CD4-positive, alpha-beta T cell (primary cell): Measurements from ENCODE around the gene FKBP15. TPM values are rescaled to one million over a fixed set of nuclear protein-coding genes. Genes with fewer than 3 reads are reported as not detected.
A peak's percentile ranks its signal among the peaks of the same experiment; 100 is the strongest.
"Not testable (repeated sequence)": the region's sequence is repeated elsewhere in the genome, so short reads cannot be mapped to it uniquely, and the experiment has no call there.

Experiments
- ATAC-seq: fragments of 200-7000 bp; cut with Tn5 transposase; one replicate; pipeline ENCODE4 v1.10.0; 2022; ENCODE audit warnings: mild to moderate bottlenecking; ENCODE audit not compliant: poor library complexity
- CTCF ChIA-PET: fragments of 350-600 bp; sonication (Branson Sonifier 250); formaldehyde crosslinking; loops from one replicate; lab custom pipeline; 2021; ENCODE audit warnings: antibody characterized with exemption, inconsistent platforms; lab: Charles Lee
- POLR2A ChIA-PET: fragments of 350-600 bp; sonication (Branson Sonifier 250); formaldehyde crosslinking; loops from one replicate; lab custom pipeline; 2021; ENCODE audit warnings: antibody characterized with exemption, inconsistent platforms; lab: Charles Lee
- DNase-seq, 14 experiments: peaks; one replicate each; pipeline ENCODE4 v3.0.0-alpha.2; 2013 to 2020; ENCODE audit warnings: mixed read lengths in 2 of 14
- H3K27ac ChIP-seq, 2 donors: one replicate each; pipeline versions ENCODE4 v1.5.1 to v1.7.0; 2013; ENCODE audit warnings: low read length in 2 of 2, low read depth in 1 of 2, mild to moderate bottlenecking in 1 of 2
- H3K27me3 ChIP-seq, 2 experiments: 1 replicate in 1 of 2; 2 replicates in 1 of 2; pipeline versions ENCODE4 v1.6.1 to v1.7.0; 2013; ENCODE audit warnings: low read length in 2 of 2, control low read depth in 1 of 2, mild to moderate bottlenecking in 1 of 2, moderate library complexity in 1 of 2; ENCODE audit not compliant: insufficient read depth in 2 of 2, control insufficient read depth in 1 of 2
- H3K36me3 ChIP-seq: one replicate; pipeline ENCODE4 v1.6.1; 2013; ENCODE audit warnings: low read length, control low read depth; ENCODE audit not compliant: insufficient read depth
- H3K4me1 ChIP-seq: one replicate; pipeline ENCODE4 v1.6.1; 2013; ENCODE audit warnings: low read length, control low read depth; ENCODE audit not compliant: insufficient read depth
- H3K4me3 ChIP-seq: one replicate; pipeline ENCODE4 v1.5.1; 2013; ENCODE audit warnings: mild to moderate bottlenecking, low read length, moderate library complexity
- H3K9me3 ChIP-seq, 2 experiments: 1 replicate in 1 of 2; 2 replicates in 1 of 2; pipeline versions ENCODE4 v1.6.1 to v1.7.0; 2013; ENCODE audit warnings: low read length in 2 of 2, mild to moderate bottlenecking in 2 of 2, control low read depth in 1 of 2, moderate library complexity in 1 of 2; ENCODE audit not compliant: control insufficient read depth in 1 of 2, insufficient read depth in 1 of 2
- H3K27ac Mint-ChIP-seq: one replicate; pipeline ENCODE4 v1.8.0; 2020; ENCODE audit warnings: mixed read lengths
- H3K27me3 Mint-ChIP-seq: one replicate; pipeline ENCODE4 v1.8.0; 2021; ENCODE audit warnings: mixed read lengths
- H3K36me3 Mint-ChIP-seq: one replicate; pipeline ENCODE4 v1.8.0; 2021; ENCODE audit warnings: low read depth, mixed read lengths
- H3K4me1 Mint-ChIP-seq: one replicate; pipeline ENCODE4 v1.8.0; 2021; ENCODE audit warnings: low read depth, mixed read lengths
- H3K4me3 Mint-ChIP-seq: one replicate; pipeline ENCODE4 v1.8.0; 2020; ENCODE audit warnings: mild to moderate bottlenecking, mixed read lengths
- H3K9me3 Mint-ChIP-seq: one replicate; pipeline ENCODE4 v1.8.0; 2020; ENCODE audit warnings: mixed read lengths
- intact Hi-C, 2 experiments: fragments of 100-400 bp; cut with DNase I in 1 of 2; cut with micrococcal nuclease in 1 of 2; formaldehyde crosslinking; loops; one replicate each; pipeline versions ENCODE4 v1.15.1 to v1.9.0; 2023 to 2025; cut with DNase I, micrococcal nuclease
- total RNA-seq, 174 experiments: library from RNA in 2 of 174; stranded (reverse) in 2 of 174; gene quantifications; one replicate each; pipeline ENCODE4 v1.2.3 and lab custom pipeline; 2021 to 2026
- TF ChIP-seq, protein P1 (sequence below): fragments of 200-600 bp; IDR thresholded peaks from one replicate; pipeline ENCODE4 v1.8.0; 2022; ENCODE audit warnings: antibody characterized with exemption, mild to moderate bottlenecking

FKBP15 gene
- total RNA-seq, 2 experiments from 2014 or later: 11.9 to 14.2 TPM

DNA sequence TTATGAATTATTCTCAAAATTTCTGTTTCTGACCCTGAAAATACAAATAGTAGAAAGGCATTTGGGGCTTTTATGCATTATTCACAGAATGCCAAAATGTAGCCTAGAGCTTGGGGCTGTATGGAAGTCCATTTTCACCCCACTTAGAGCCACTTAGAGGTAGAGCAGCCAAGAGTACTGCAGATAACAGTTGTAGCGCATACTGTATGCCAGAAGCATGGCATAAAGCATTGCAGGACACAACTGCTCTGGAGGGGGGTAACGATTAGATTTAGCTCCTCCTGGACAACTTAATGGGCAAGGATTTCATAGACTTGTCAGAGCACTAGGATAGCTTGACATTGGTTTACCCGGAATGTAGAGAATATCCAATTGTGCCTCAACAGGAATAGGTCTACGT is 15.9 kb upstream of the FKBP15 start:
- no peaks in the 10 kb centered on the region for H3K9me3 Mint-ChIP-seq
- H3K36me3 Mint-ChIP-seq: peaks cover 4% of the 10 kb centered on the region
- ATAC-seq (no peak), DNase-seq (no peak)
- H3K9me3 ChIP-seq: no peaks in the 10 kb centered on the region
- no peaks in the 10 kb centered on the region for H3K36me3 ChIP-seq
- H3K27ac Mint-ChIP-seq: no peak overlapping the region
- ChIA-PET POLR2A (no interaction called here), CTCF (no interaction called here)
- H3K4me3 Mint-ChIP-seq: no peak overlapping the region
- TF ChIP-seq, protein P1, sequence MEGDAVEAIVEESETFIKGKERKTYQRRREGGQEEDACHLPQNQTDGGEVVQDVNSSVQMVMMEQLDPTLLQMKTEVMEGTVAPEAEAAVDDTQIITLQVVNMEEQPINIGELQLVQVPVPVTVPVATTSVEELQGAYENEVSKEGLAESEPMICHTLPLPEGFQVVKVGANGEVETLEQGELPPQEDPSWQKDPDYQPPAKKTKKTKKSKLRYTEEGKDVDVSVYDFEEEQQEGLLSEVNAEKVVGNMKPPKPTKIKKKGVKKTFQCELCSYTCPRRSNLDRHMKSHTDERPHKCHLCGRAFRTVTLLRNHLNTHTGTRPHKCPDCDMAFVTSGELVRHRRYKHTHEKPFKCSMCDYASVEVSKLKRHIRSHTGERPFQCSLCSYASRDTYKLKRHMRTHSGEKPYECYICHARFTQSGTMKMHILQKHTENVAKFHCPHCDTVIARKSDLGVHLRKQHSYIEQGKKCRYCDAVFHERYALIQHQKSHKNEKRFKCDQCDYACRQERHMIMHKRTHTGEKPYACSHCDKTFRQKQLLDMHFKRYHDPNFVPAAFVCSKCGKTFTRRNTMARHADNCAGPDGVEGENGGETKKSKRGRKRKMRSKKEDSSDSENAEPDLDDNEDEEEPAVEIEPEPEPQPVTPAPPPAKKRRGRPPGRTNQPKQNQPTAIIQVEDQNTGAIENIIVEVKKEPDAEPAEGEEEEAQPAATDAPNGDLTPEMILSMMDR: no peak
- intact Hi-C loops: no loop called here
- peaks cover 21% of the 10 kb centered on the region for H3K4me1 Mint-ChIP-seq
- H3K27me3 ChIP-seq: no peaks in the 10 kb centered on the region
- H3K27me3 Mint-ChIP-seq: no peaks in the 10 kb centered on the region
- no peak overlapping the region for H3K27ac ChIP-seq
- H3K4me3 ChIP-seq: no peak overlapping the region
- peaks cover 7% of the 10 kb centered on the region for H3K4me1 ChIP-seq

DNA sequence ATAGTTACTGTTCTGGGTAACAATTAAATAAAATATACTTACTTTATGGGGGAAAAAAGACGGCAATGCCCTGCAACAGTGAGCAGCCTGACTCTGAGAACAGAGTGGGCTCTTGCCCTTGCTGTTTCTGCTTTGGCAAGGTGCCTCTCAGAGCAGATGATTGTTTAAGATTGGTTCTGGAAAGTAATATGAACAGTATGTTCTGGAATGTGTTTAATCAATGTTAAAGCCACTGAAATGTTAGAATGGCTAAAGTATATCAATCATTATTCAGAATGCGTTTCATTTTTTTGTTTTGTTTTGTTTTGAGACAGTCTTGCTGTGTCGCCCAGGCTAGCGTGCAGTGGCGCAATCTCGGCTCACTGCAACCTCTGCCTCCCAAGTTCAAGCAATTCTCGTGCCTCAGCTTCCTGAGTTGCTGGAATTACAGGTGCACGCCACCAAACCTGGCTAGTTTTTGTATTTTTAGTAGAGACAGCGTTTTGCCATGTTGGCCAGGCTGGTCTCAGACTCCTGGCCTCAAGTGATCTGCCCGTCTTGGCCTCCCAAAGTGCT is 14.7 kb upstream of the FKBP15 start:
- intact Hi-C loops, H3K27ac ChIP-seq, DNase-seq, H3K36me3 ChIP-seq, H3K4me3 ChIP-seq, H3K9me3 Mint-ChIP-seq, ATAC-seq, POLR2A ChIA-PET, H3K27me3 Mint-ChIP-seq, H3K9me3 ChIP-seq, H3K4me3 Mint-ChIP-seq, H3K27me3 ChIP-seq, H3K27ac Mint-ChIP-seq, CTCF ChIA-PET, H3K36me3 Mint-ChIP-seq, H3K4me1 ChIP-seq: not testable (repeated sequence)
- peaks cover 22% of the 10 kb centered on the region for H3K4me1 Mint-ChIP-seq

DNA sequence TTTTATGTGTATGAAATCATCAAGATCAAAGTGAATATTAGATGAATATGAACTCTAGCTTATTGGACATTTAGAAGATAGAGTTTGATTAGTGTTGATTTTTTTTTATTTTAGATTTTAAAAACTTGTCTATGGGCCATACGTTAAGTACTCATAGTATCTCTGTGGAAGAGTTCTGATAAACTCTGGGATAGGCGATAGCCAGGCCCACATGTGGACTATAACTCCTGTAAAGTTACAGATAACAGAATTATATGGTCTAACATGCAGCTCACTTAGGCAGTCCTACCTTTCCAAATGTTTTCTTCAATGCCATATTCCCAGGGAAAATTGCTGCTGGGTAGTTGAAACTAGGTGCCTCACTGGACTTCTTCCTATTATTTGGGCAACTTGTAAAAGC is 10.6 kb upstream of the FKBP15 start:
- H3K27ac ChIP-seq: no peak overlapping the region
- Mint-ChIP-seq H3K27ac (peak overlapping the region; percentile 76), H3K36me3 (peaks cover 4% of the 10 kb centered on the region), H3K27me3 (no peaks in the 10 kb centered on the region), H3K9me3 (no peaks in the 10 kb centered on the region), H3K4me3 (no peak overlapping the region), H3K4me1 (peaks cover 34% of the 10 kb centered on the region)
- H3K4me3 ChIP-seq: no peak overlapping the region
- no peaks in the 10 kb centered on the region for H3K36me3 ChIP-seq
- DNase-seq (no peak), ATAC-seq (no peak)
- H3K27me3 ChIP-seq: no peaks in the 10 kb centered on the region
- TF ChIP-seq, protein P1: no peak
- ChIA-PET CTCF (no interaction called here), POLR2A (interaction anchor here (1.5 to 2.9 kb wide), 2 partner anchors 10 to 145 kb away, joined by 3 to 12 read pairs; partner anchors contain the start of genes FKBP15, HDHD3 and SLC31A1)
- intact Hi-C loops: no loop called here
- peaks cover 7% of the 10 kb centered on the region for H3K4me1 ChIP-seq
- H3K9me3 ChIP-seq: no peaks in the 10 kb centered on the region
